ENCODE data around the gene GLI1. TPM values are rescaled to one million over a fixed set of nuclear protein-coding genes. Genes with fewer than 3 reads are reported as not detected.
"Not testable (repeated sequence)": the region's sequence is repeated elsewhere in the genome, so short reads cannot be mapped to it uniquely, and the experiment has no call there.

GLI1 gene
- total RNA-seq, 1 experiment from 2014 or later: 0.54 TPM

GRCh38 chr12:57500213-57500612 is 40.6 kb downstream of the GLI1 start:
- H3K4me1 Mint-ChIP-seq (ENCODE audit: low read depth, unreplicated experiment): no peaks in the 10 kb centered on the region
- no peak for DNase-seq
- H3K4me3 Mint-ChIP-seq (ENCODE audit: low read depth, unreplicated experiment): no peak overlapping the region
- H3K9me3 Mint-ChIP-seq (ENCODE audit: low read depth, unreplicated experiment): no peaks in the 10 kb centered on the region
- intact Hi-C loops (cut with micrococcal nuclease; ENCODE audit: unreplicated experiment): no loop called here
- CTCF ChIA-PET: no interaction called here
- peaks cover 96% of the 10 kb centered on the region for H3K36me3 Mint-ChIP-seq (ENCODE audit: insufficient read depth, unreplicated experiment)
- no peak overlapping the region for H3K27ac Mint-ChIP-seq (ENCODE audit: unreplicated experiment)
- H3K27me3 Mint-ChIP-seq (ENCODE audit: unreplicated experiment): no peaks in the 10 kb centered on the region
- TF ChIP-seq CTCF (IDR thresholded peaks at IDR 0.05; ENCODE audit: unreplicated experiment): no peak
- no TSS peak for BruUV-seq (replicated peaks)

GRCh38 chr12:57502311-57502969 is 42.9 kb downstream of the GLI1 start:
- H3K9me3 Mint-ChIP-seq (ENCODE audit: low read depth, unreplicated experiment); H3K4me1 Mint-ChIP-seq (ENCODE audit: low read depth, unreplicated experiment); H3K27me3 Mint-ChIP-seq (ENCODE audit: unreplicated experiment); intact Hi-C loops (cut with micrococcal nuclease; ENCODE audit: unreplicated experiment); DNase-seq; BruUV-seq (replicated peaks); H3K4me3 Mint-ChIP-seq (ENCODE audit: low read depth, unreplicated experiment): not testable (repeated sequence)
- Mint-ChIP-seq H3K27ac (ENCODE audit: unreplicated experiment) (peak overlapping the region; percentile 20), H3K36me3 (ENCODE audit: insufficient read depth, unreplicated experiment) (peaks cover 94% of the 10 kb centered on the region)
- CTCF ChIA-PET: interaction anchor here (0.6 to 0.7 kb wide), 2 partner anchors 12 to 352 kb away, joined by 3 read pairs; no protein-coding TSS in a partner anchor

- H3K27me3 Mint-ChIP-seq (ENCODE audit: unreplicated experiment); CTCF ChIA-PET; H3K4me1 Mint-ChIP-seq (ENCODE audit: low read depth, unreplicated experiment); H3K27ac Mint-ChIP-seq (ENCODE audit: unreplicated experiment); DNase-seq; intact Hi-C loops (cut with micrococcal nuclease; ENCODE audit: unreplicated experiment); H3K9me3 Mint-ChIP-seq (ENCODE audit: low read depth, unreplicated experiment); BruUV-seq (replicated peaks); H3K4me3 Mint-ChIP-seq (ENCODE audit: low read depth, unreplicated experiment): not testable (repeated sequence)
- peaks cover 82% of the 10 kb centered on the region for H3K36me3 Mint-ChIP-seq (ENCODE audit: insufficient read depth, unreplicated experiment)
These were observed 47.0 kb downstream of the GLI1 start for GRCh38 chr12:57506541-57506940.

GRCh38 chr12:57507796-57508195 is 48.2 kb downstream of the GLI1 start:
- intact Hi-C loops (cut with micrococcal nuclease; ENCODE audit: unreplicated experiment); H3K9me3 Mint-ChIP-seq (ENCODE audit: low read depth, unreplicated experiment); DNase-seq; BruUV-seq (replicated peaks); H3K27ac Mint-ChIP-seq (ENCODE audit: unreplicated experiment); H3K4me3 Mint-ChIP-seq (ENCODE audit: low read depth, unreplicated experiment); CTCF ChIA-PET; H3K4me1 Mint-ChIP-seq (ENCODE audit: low read depth, unreplicated experiment); H3K27me3 Mint-ChIP-seq (ENCODE audit: unreplicated experiment): not testable (repeated sequence)
- H3K36me3 Mint-ChIP-seq (ENCODE audit: insufficient read depth, unreplicated experiment): peaks cover 82% of the 10 kb centered on the region

GRCh38 chr12:57511161-57511560 is 51.6 kb downstream of the GLI1 start:
- no peak overlapping the region for H3K27ac Mint-ChIP-seq (ENCODE audit: unreplicated experiment)
- no peaks in the 10 kb centered on the region for H3K9me3 Mint-ChIP-seq (ENCODE audit: low read depth, unreplicated experiment)
- CTCF ChIA-PET: no interaction called here
- H3K4me1 Mint-ChIP-seq (ENCODE audit: low read depth, unreplicated experiment): no peaks in the 10 kb centered on the region
- no peaks in the 10 kb centered on the region for H3K27me3 Mint-ChIP-seq (ENCODE audit: unreplicated experiment)
- intact Hi-C loops (cut with micrococcal nuclease; ENCODE audit: unreplicated experiment): no loop called here
- no peak for TF ChIP-seq CTCF (IDR thresholded peaks at IDR 0.05; ENCODE audit: unreplicated experiment)
- BruUV-seq (replicated peaks): no TSS peak
- peaks cover 81% of the 10 kb centered on the region for H3K36me3 Mint-ChIP-seq (ENCODE audit: insufficient read depth, unreplicated experiment)
- DNase-seq: no peak
- H3K4me3 Mint-ChIP-seq (ENCODE audit: low read depth, unreplicated experiment): no peak overlapping the region

All from Calu3 (cell line).